Thyroid gland (tissue), 4 donors: ENCODE measurements around the gene ANKRD13B. TPM values are rescaled to one million over a fixed set of nuclear protein-coding genes. Genes with fewer than 3 reads are reported as not detected.
A peak's percentile ranks its signal among the peaks of the same experiment; 100 is the strongest.

Experiments
- DNase-seq, 2 donors: peaks; one replicate each; pipeline ENCODE4 v3.0.0-alpha.2; 2019
- H3K27ac ChIP-seq, 3 donors: fragments of 200-600 bp; sonication (generic); 1 replicate in 2 of 3; 2 replicates in 1 of 3; pipeline ENCODE4 v1.5.1; 2016 to 2019; ENCODE audit warnings: mild to moderate bottlenecking in 1 of 3, moderate library complexity in 1 of 3
- H3K27me3 ChIP-seq: fragments of 200-600 bp; sonication (generic); one replicate; pipeline ENCODE4 v1.5.1; 2019
- H3K36me3 ChIP-seq, 2 donors: fragments of 200-600 bp; sonication (generic); one replicate each; pipeline ENCODE4 v1.5.1; 2016 to 2019
- H3K4me1 ChIP-seq, 2 donors: fragments of 200-600 bp; sonication (generic); one replicate each; pipeline ENCODE4 v1.5.1; 2017 to 2019
- H3K4me3 ChIP-seq, 3 donors: fragments of 200-600 bp; sonication (generic); replicated peaks in 1 of 3; 1 replicate in 2 of 3; 2 replicates in 1 of 3; pipeline ENCODE4 v1.5.1; 2016; ENCODE audit warnings: mild to moderate bottlenecking in 1 of 3
- H3K9me3 ChIP-seq: fragments of 200-600 bp; sonication (generic); one replicate; pipeline ENCODE4 v1.5.1; 2017
- POLR2A ChIP-seq, 2 donors: fragments of 450-650 bp; IDR thresholded peaks; one replicate each; pipeline ENCODE4 v1.6.1; 2017; ENCODE audit warnings: antibody characterized with exemption in 2 of 2, mild to moderate bottlenecking in 2 of 2, moderate library complexity in 1 of 2
- WGBS, 2 donors: methylation state at CpG; one replicate each; pipeline ENCODE4 v1.1.5; 2017; 5-methylcytosine and 5-hydroxymethylcytosine counted together
- intact Hi-C: fragments of 100-400 bp; cut with DNase I; formaldehyde crosslinking; loops from one replicate; pipeline ENCODE4 v1.15.1; 2023
- total RNA-seq, 4 donors: library from RNA; depleted of rRNA; stranded (reverse); fragments of >200 nt; gene quantifications; one replicate each; pipeline ENCODE4 v1.2.3, GENCODE V29; 2016
- TF ChIP-seq, protein P1 (sequence below), 6 experiments: fragments of 200-600 bp in 3 of 6; fragments of 450-650 bp in 3 of 6; sonication (generic) in 3 of 6; IDR thresholded peaks; one replicate each; pipeline ENCODE4 v1.5.1; 2016 to 2019; ENCODE audit warnings: antibody characterized with exemption in 6 of 6, mild to moderate bottlenecking in 2 of 6, inconsistent platforms in 1 of 6, moderate library complexity in 1 of 6

Gene ANKRD13B
- total RNA-seq, 4 donors from 2014 or later, result 1.6 to 5.8 (median 3.1) TPM

GRCh38 chr17:29611351-29612093, 18.6 kb downstream of the ANKRD13B start:
- TF ChIP-seq, protein P1, sequence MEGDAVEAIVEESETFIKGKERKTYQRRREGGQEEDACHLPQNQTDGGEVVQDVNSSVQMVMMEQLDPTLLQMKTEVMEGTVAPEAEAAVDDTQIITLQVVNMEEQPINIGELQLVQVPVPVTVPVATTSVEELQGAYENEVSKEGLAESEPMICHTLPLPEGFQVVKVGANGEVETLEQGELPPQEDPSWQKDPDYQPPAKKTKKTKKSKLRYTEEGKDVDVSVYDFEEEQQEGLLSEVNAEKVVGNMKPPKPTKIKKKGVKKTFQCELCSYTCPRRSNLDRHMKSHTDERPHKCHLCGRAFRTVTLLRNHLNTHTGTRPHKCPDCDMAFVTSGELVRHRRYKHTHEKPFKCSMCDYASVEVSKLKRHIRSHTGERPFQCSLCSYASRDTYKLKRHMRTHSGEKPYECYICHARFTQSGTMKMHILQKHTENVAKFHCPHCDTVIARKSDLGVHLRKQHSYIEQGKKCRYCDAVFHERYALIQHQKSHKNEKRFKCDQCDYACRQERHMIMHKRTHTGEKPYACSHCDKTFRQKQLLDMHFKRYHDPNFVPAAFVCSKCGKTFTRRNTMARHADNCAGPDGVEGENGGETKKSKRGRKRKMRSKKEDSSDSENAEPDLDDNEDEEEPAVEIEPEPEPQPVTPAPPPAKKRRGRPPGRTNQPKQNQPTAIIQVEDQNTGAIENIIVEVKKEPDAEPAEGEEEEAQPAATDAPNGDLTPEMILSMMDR (IDR thresholded peaks at IDR 0.05), result no peak
- no peak for TF ChIP-seq POLR2A (IDR thresholded peaks at IDR 0.05)
- intact Hi-C loops, result no loop called here
- WGBS, 2 donors, result 95 to 97% methylated on average over 10 of the region's 11 CpGs
- no peak for DNase-seq
- Histone ChIP-seq H3K27ac (no peak overlapping the region), H3K4me1 (peaks cover 30 to 31% of the 10 kb centered on the region in 2 donors), H3K36me3 (no peaks in the 10 kb centered on the region), H3K4me3 (no peak overlapping the region), H3K9me3 (no peaks in the 10 kb centered on the region), H3K27me3 (no peaks in the 10 kb centered on the region)

DNA sequence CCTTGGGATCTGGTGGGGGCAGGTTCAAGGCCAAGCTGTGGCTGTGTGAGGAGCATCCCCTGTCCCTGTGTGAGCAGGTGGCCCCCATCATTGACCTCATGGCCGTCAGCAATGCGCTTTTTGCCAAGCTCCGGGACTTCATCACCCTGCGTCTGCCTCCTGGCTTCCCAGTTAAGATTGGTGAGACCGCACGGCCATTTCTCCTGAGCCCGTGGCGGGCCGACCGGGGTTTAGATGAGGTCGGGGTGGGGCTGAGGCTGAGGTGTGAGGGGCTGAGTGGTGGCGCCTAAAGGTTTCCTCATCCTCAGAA, 19.1 kb downstream of the ANKRD13B start:
- Histone ChIP-seq H3K4me1 (peaks cover 35% of the 10 kb centered on the region in 2 donors), H3K27ac (no peak overlapping the region), H3K9me3 (no peaks in the 10 kb centered on the region), H3K4me3 (no peak overlapping the region), H3K27me3 (no peaks in the 10 kb centered on the region), H3K36me3 (no peaks in the 10 kb centered on the region)
- intact Hi-C loops, result no loop called here
- DNase-seq, result no peak
- TF ChIP-seq, protein P1 (IDR thresholded peaks at IDR 0.05), result no peak
- TF ChIP-seq POLR2A (IDR thresholded peaks at IDR 0.05), result no peak
- 86 to 89% methylated on average over 9 to 11 of the region's 12 CpGs for WGBS, 2 donors

GRCh38 chr17:29612404-29613280, 19.7 kb downstream of the ANKRD13B start:
- Histone ChIP-seq H3K36me3 (no peaks in the 10 kb centered on the region), H3K27ac (no peak overlapping the region), H3K27me3 (no peaks in the 10 kb centered on the region), H3K9me3 (no peaks in the 10 kb centered on the region), H3K4me1 (peaks cover 40 to 41% of the 10 kb centered on the region in 2 donors), H3K4me3 (peak overlapping the region in 1 of 3 donors; percentile 20)
- DNase-seq, result peak in 1 of 2 donors; percentile 37
- intact Hi-C loops, result no loop called here
- WGBS, 2 donors, result 50 to 60% methylated on average over 2 to 30 of the region's 85 CpGs
- TF ChIP-seq POLR2A (IDR thresholded peaks at IDR 0.05), result no peak
- TF ChIP-seq, protein P1 (IDR thresholded peaks at IDR 0.05), result no peak

DNA sequence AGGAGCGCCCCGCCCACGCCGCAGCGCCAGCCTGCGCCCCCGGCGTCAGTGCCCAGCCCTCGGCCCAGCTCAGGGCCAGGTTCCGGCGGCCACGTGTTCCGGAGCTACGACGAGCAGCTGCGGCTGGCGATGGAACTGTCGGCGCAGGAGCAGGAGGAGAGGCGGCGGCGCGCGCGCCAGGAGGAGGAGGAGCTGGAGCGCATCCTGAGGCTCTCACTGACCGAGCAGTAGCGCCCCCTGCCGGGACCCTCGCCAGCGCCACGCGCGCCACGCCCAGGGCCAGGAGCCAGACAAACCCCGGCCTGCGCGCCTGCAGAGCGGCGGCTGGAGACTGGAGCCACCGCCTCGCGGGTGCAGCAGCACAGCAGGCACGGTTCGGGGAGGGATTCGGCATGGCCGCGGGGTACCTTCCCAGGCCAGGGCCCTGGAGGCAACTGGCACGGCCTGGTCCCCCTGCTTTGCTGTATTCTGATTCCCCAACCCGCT, 20.5 kb downstream of the ANKRD13B start:
- 0% methylated on average over 2 of the region's 50 CpGs for WGBS, 2 donors
- Histone ChIP-seq H3K36me3 (no peaks in the 10 kb centered on the region), H3K4me1 (peaks cover 47 to 49% of the 10 kb centered on the region in 2 donors), H3K27ac (no peak overlapping the region), H3K27me3 (no peaks in the 10 kb centered on the region), H3K4me3 (peak overlapping the region in 1 of 3 donors; percentile 20), H3K9me3 (no peaks in the 10 kb centered on the region)
- intact Hi-C loops, result no loop called here
- TF ChIP-seq POLR2A (IDR thresholded peaks at IDR 0.05), result peak in 1 of 2 donors; percentile 45
- TF ChIP-seq, protein P1 (IDR thresholded peaks at IDR 0.05), result peak; percentile 34 to 95 (median 86)
- peak; percentile 96 to 97 for DNase-seq
